GM12873 (cell line): ENCODE data around the gene ETV2.

Experiments used
- CTCF ChIP-seq: IDR thresholded peaks from 2 replicates; pipeline ENCODE4 v1.5.1; 2012; ENCODE audit warnings: low read depth, mild to moderate bottlenecking, moderate library complexity, low read length, control low read depth; ENCODE audit not compliant: insufficient read depth; ENCODE audit errors: missing control alignments

ETV2 gene

GRCh38 chr19:35689836-35690235, 48.3 kb downstream of the ETV2 start:
- TF ChIP-seq CTCF: no peak

DNA sequence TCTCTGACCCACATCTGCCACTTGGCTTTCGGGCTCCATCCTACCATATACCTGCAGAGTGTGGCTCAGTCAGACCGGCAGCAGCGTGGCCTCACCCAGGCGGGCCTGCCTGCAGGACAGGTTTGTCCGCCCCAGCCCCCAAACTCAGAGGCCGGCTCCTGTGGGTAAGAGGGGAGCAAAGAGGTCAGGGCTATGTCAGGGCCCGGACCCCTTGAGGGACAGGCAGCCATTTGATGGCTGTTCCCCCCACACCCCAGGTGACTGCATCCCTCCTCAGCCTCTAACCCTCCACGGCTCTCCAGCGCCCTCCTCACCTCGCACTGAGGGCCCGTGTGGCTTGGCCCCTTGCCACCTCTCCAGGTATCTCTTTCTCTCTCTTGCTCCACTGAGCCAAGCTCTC, 50.5 kb downstream of the ETV2 start:
- TF ChIP-seq CTCF: no peak

- TF ChIP-seq CTCF: no peak
Observed at GRCh38 chr19:35693422-35693821, 51.9 kb downstream of the ETV2 start.

- TF ChIP-seq CTCF: peak; percentile 99
Observed at GRCh38 chr19:35693835-35694599, 52.5 kb downstream of the ETV2 start.
